ENCODE results near the gene PDE1A.

The PDE1A gene

DNA sequence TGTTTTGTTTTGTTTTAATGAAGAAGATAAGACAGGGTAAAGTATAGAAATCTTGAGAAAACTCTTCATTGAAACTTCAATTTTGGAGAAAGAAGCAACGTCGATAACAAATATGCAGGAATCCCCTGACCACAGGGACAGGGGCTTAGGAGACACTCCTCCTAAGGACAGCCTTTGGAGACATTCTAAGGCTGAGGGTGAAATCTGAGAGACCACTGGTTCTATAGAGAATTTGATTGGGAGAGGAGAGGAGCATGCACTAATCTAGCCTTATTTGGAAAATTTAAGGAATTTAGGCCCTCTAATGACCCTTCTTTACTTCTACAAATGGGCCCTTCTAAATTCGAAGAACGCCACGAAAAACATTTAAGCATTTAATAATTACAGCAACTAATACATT, 233.5 kb downstream of the PDE1A start:
- no peaks in the 10 kb centered on the region for H3K9me2 ChIP-seq (replicated peaks; ENCODE audit: low read depth, low read length)
- no peaks in the 10 kb centered on the region for H3K9me3 ChIP-seq (ENCODE audit: insufficient read depth, low read depth, low read length)
- no peaks in the 10 kb centered on the region for H3K4me1 ChIP-seq (ENCODE audit: insufficient read depth, low read length, poor library complexity, severe bottlenecking)
- H3K27me3 ChIP-seq (ENCODE audit: insufficient read depth, low read length, poor library complexity, severe bottlenecking), result no peaks in the 10 kb centered on the region
- H3K79me2 ChIP-seq (ENCODE audit: insufficient read depth, low read length), result no peaks in the 10 kb centered on the region
- no peak overlapping the region for H3K9ac ChIP-seq (ENCODE audit: low read depth, low read length, poor library complexity, severe bottlenecking)
- no peaks in the 10 kb centered on the region for H3K36me3 ChIP-seq (ENCODE audit: insufficient read depth, low read length)
- H3K4me3 ChIP-seq (ENCODE audit: low read length, poor library complexity, severe bottlenecking), result no peak overlapping the region
- no peaks in the 10 kb centered on the region for H4K20me1 ChIP-seq (ENCODE audit: insufficient read depth, low read length, poor library complexity, severe bottlenecking)
- H3K4me2 ChIP-seq (ENCODE audit: low read depth, low read length, poor library complexity, severe bottlenecking), result no peak overlapping the region
- H2AFZ ChIP-seq (ENCODE audit: low read length), result no peak overlapping the region
- H3F3A ChIP-seq (ENCODE audit: low read depth), result no peaks in the 10 kb centered on the region
- TF ChIP-seq, protein P1, sequence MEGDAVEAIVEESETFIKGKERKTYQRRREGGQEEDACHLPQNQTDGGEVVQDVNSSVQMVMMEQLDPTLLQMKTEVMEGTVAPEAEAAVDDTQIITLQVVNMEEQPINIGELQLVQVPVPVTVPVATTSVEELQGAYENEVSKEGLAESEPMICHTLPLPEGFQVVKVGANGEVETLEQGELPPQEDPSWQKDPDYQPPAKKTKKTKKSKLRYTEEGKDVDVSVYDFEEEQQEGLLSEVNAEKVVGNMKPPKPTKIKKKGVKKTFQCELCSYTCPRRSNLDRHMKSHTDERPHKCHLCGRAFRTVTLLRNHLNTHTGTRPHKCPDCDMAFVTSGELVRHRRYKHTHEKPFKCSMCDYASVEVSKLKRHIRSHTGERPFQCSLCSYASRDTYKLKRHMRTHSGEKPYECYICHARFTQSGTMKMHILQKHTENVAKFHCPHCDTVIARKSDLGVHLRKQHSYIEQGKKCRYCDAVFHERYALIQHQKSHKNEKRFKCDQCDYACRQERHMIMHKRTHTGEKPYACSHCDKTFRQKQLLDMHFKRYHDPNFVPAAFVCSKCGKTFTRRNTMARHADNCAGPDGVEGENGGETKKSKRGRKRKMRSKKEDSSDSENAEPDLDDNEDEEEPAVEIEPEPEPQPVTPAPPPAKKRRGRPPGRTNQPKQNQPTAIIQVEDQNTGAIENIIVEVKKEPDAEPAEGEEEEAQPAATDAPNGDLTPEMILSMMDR (conservative IDR thresholded peaks at IDR 0.05; ENCODE audit: low read length), result no peak
- TF ChIP-seq EZH2phosphoT487 (IDR thresholded peaks at IDR 0.05; ENCODE audit: borderline replicate concordance), result no peak

DNA sequence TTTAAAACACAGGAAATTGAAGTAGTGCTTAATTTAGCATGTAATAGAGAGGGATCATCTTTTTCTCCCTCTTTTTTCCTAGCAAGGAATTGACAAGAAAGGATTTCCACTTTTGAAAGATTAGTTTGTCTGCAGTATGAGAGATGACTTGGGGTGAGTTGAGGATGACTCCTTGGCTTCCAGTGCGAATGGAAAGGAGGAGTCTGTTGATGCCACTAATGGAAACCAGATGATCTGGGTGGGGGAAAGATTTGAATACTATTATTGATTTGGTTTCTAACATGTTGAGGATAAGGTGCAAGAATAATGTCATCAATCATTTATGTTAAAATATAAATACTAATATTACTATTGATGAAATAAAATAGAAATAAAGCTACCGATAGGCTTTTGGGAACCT, 235.8 kb downstream of the PDE1A start:
- TF ChIP-seq, protein P1 (conservative IDR thresholded peaks at IDR 0.05; ENCODE audit: low read length), result no peak
- no peak for TF ChIP-seq EZH2phosphoT487 (IDR thresholded peaks at IDR 0.05; ENCODE audit: borderline replicate concordance)
- H3K9me3 ChIP-seq (ENCODE audit: insufficient read depth, low read depth, low read length), result no peaks in the 10 kb centered on the region
- no peaks in the 10 kb centered on the region for H3K79me2 ChIP-seq (ENCODE audit: insufficient read depth, low read length)
- no peaks in the 10 kb centered on the region for H3K9me2 ChIP-seq (replicated peaks; ENCODE audit: low read depth, low read length)
- H3K4me2 ChIP-seq (ENCODE audit: low read depth, low read length, poor library complexity, severe bottlenecking), result no peak overlapping the region
- no peaks in the 10 kb centered on the region for H3K36me3 ChIP-seq (ENCODE audit: insufficient read depth, low read length)
- H3K4me3 ChIP-seq (ENCODE audit: low read length, poor library complexity, severe bottlenecking), result no peak overlapping the region
- no peaks in the 10 kb centered on the region for H3F3A ChIP-seq (ENCODE audit: low read depth)
- no peak overlapping the region for H3K9ac ChIP-seq (ENCODE audit: low read depth, low read length, poor library complexity, severe bottlenecking)
- H3K27me3 ChIP-seq (ENCODE audit: insufficient read depth, low read length, poor library complexity, severe bottlenecking), result no peaks in the 10 kb centered on the region
- no peaks in the 10 kb centered on the region for H3K4me1 ChIP-seq (ENCODE audit: insufficient read depth, low read length, poor library complexity, severe bottlenecking)
- no peak overlapping the region for H2AFZ ChIP-seq (ENCODE audit: low read length)
- H4K20me1 ChIP-seq (ENCODE audit: insufficient read depth, low read length, poor library complexity, severe bottlenecking), result no peaks in the 10 kb centered on the region

DNA sequence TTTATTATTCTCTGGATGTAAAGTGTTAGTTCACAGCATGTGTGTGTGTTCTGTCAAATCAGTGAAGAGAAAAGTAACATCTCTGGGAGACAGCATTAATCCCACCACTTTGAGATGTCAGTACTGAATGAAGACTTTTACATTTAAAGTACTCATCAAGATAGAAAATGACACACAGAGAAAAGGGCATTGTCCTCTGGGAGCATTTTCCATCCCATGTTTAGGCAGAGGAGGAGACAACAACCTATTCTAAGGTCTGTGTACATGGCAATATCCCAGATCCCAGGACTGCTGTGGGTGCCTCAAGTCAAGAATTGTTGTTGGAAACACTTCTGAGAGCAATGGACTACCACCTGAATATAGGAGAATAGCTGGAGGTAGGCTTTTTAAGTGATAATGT, 239.7 kb downstream of the PDE1A start:
- Histone ChIP-seq H2AFZ (ENCODE audit: low read length) (no peak overlapping the region), H3K36me3 (ENCODE audit: insufficient read depth, low read length) (no peaks in the 10 kb centered on the region), H3K4me2 (ENCODE audit: low read depth, low read length, poor library complexity, severe bottlenecking) (no peak overlapping the region), H3K79me2 (ENCODE audit: insufficient read depth, low read length) (no peaks in the 10 kb centered on the region), H4K20me1 (ENCODE audit: insufficient read depth, low read length, poor library complexity, severe bottlenecking) (no peaks in the 10 kb centered on the region), H3K4me3 (ENCODE audit: low read length, poor library complexity, severe bottlenecking) (no peak overlapping the region), H3K9me2 (replicated peaks; ENCODE audit: low read depth, low read length) (no peaks in the 10 kb centered on the region), H3K4me1 (ENCODE audit: insufficient read depth, low read length, poor library complexity, severe bottlenecking) (no peaks in the 10 kb centered on the region), H3K9me3 (ENCODE audit: insufficient read depth, low read depth, low read length) (peaks cover 2% of the 10 kb centered on the region; the same call in 1 of the 2 replicates), H3K9ac (ENCODE audit: low read depth, low read length, poor library complexity, severe bottlenecking) (no peak overlapping the region), H3F3A (ENCODE audit: low read depth) (no peaks in the 10 kb centered on the region), H3K27me3 (ENCODE audit: insufficient read depth, low read length, poor library complexity, severe bottlenecking) (no peaks in the 10 kb centered on the region)
- TF ChIP-seq EZH2phosphoT487 (IDR thresholded peaks at IDR 0.05; ENCODE audit: borderline replicate concordance), result no peak
- TF ChIP-seq, protein P1 (conservative IDR thresholded peaks at IDR 0.05; ENCODE audit: low read length), result no peak

All from Loucy (cell line).